SKM-1 treated with dmso at 0.1 percent for 144 hours (cell line): Measurements from ENCODE around the gene SYT15.
"Not testable (repeated sequence)": the region's sequence is repeated elsewhere in the genome, so short reads cannot be mapped to it uniquely, and the experiment has no call there.

Source experiments
- DNase-seq: peaks from one replicate; lab custom pipeline; 2025; ENCODE audit not compliant: unreplicated experiment; lab: John Stamatoyannopoulos, UW

Gene SYT15

DNA sequence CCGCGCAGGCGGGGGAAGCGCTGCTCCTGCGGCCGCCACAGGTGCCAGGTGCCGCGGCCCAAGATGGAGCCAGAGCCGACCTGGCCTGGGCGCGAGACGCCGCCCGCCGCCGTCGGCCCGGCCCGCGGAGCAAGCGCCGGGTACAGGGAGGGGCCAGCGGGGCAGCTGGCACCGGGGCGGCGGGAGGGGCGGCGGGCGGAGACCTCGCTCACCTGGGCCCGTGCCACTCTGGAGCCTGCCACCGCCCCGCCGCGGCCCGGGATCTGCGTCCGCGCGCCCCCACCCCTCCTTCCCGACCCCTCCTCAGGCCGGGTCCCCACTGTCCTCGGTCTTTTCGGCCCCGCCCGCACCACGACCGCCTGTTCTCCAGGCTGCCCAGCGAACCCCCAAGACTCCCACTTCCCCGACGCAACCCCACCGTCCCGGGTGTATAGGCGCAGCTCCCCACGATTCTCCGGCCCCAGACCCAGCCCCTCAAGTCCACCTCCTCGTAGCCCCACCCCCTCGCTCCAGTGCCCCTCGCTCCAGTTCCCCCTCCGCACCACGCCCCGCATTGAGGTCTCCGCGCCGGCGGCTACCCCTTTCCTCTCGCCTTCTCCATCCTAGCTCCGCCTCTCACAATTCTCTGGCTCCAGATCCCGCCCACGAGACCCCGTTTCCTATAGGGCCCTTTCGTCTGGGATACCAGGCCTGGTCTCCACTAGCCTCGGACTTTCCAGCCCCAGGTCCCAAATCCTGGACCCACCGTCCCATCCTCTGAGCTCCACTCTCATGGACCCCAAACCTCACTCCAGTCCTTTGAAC, 22.2 kb upstream of the SYT15 start, which contains the start of gene GPRIN2:
GPRIN2 (minus strand) TSS at position 144 of the 804 bp plus-strand sequence. CDS start 5,922 bp downstream, outside the sequence.
- no peak for DNase-seq

DNA sequence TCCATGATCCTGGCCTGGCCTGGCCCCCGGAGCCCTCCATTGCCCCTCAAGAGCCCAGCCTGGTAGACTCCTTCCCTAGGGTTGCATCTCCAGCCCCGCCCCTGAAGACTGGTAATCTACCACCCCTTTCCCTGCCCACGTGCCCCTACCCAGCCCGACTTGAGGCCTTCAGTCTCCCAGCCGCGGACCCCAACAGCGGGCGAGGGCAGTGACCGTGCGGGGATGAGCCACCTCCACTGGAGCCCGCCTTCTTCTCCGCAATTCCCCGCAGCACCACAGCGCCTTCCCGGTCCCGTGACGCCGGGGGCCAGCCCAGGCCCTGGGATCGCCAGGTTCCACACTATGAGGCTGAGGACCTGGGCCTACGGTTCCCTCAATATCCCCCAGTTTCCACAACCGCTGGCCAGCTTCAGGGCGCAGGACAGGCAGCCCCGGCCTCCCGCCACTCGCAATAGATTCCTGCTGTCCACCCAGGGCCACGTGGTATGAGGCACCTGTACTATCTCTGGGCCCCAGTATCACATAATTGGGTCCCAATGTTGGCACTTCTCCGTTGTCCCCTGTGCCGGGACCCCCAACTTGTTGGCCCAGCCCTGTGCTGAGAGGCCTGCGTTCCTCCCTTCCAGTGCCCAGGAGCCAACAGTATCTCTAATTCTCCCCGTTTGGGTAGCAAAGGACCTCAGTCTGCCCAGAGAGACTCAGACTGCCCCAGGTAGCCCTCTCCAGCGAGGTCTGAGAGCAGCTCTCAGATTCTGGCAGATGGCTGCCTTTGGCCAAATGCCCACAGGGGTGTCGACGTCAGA, 21.4 kb upstream of the SYT15 start:
- DNase-seq: no peak

DNA sequence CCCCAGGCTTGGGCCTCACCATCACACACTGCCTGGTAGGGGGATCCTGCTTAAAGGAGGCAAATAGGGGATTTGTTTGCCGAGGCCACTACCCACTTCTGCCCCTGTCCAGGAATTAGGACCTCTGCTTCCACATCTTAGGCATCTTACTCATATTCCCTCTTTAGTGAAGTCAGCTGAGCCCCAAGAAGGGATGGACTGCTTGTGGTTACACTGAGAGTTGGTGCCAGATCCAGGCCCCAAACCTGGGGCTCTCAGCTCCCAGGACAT, 20.9 kb upstream of the SYT15 start:
- DNase-seq: no peak

DNA sequence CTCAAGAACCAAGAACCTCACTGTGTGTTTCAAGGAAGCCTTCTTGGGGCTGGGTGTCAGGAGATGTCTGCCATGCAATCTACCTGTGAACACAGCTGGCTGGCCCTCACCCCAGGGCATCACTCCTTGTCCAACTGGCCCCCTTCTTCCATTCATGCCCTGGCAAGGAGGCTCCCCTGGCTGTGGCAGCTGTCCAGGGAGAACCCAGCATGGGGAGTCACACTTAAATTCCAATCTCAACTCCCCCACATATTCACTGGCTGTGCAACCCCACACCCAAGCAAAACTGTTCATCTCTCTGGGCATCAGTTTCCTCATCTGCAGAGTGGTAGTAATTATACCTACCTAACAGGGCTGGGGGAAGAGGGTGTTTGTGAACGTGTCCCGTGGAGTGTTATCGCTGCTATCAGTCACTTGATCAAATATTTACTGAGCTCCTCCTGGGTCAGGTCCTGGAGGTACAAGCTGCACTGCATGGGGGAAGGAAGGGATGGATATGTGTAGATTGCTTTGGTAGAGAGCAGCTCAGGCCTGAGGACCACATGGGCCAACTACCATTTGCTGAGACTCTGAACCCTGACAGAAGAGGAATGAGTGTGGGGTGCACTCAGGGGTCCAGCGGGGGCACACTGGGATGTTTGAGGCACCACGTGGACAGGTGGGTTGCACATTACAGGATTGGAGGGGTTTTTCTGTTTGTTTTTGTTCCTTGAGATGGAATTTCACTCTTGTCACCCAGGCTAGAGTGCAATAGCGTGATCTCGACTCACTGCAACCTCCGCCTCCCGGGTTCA, 20.3 kb upstream of the SYT15 start:
- no peak for DNase-seq

DNA sequence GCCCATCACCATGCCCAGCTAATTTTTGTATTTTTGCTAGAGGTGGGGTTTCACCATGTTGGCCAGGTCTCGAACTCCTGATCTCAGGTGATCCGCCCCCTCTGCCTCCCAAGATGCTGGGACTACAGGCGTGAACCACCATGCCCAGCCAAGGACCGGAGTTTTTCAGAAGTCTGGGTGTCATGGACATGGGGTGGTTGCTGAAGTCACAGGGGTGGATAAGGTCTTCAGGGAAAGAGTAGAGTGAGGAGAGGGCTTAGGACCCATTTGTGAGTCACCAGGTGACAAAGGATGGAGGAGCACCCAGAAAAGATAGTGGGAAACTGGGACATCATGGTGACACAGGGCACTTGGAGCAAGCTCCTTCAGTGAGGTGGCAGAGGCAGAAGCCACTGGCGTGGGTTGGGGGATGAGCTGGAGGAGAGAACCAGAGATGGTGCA, 19.7 kb upstream of the SYT15 start:
- DNase-seq: no peak

DNA sequence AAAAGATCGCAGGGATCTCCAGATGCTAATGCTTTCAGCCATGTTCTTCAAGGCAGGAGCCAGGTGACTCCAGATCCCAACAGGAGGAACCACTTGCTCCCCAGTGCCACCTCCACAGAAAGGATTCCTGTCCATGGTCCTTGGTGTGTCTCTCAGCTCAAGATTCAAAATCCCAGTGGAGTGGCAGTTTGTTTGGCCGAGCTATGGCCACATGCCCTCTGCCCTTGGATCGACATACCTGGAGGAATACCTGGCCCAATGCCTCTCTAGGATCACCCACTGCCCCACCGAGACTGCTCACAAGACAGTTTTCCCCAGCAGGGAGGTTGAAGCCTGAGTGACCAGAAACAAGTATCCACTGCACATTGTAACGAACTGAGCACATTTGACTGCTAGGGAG, 18.5 kb upstream of the SYT15 start:
- no peak for DNase-seq

DNA sequence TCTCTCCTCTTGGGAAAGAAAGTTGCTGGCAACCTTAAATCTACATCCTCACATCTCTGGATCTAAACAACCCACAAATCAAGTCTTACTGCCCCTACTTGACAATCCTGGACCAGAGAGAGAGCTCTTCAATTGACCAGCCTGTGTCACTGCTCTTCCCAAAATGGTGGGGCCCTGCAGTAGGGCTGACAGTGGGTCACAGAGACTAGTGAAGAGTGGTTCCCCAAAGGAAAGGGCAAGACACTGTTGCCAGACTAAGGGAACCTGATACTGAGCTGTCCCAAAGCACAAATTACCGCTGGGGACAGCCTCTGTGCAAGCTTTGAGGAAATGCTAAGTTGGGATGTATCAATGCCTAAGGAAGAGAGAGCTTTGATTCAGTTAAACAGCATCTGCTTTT, 18.0 kb upstream of the SYT15 start:
- DNase-seq: no peak

DNA sequence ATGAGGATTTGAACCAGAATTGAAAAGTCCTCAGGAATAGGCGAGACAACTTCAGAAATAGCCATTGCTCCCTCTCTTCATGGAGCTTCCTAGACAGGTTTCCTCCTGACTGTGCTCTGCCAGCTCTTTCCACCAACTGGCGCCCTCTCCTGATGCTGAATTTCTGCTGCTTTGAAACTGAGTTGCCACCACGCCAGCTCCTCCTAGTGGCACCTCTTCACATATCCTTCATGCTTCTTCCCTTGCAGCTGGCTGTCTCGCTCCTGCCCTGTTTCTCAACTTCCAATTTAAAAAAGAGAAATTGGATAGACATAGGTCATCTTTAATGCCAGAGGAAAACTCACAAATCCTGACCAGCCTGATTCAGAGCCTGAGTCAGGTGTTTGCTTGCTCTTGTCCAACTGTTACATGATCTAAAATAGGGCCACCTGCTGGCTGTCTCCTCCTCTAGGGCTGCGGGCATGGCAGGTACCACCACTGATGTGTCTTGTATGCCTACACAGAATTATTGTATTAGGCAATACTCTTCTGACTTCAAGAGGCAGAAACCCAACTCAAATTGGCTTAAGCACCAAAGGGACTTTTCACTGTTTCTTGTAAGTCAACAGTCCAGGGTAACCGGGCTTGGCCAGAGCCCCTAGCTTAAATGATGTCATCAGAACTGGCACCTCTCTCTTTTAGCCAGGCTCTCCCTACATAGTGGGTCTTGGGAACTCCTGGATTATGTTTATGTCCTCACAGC, 13.2 kb upstream of the SYT15 start:
- peak; percentile 81 for DNase-seq

DNA sequence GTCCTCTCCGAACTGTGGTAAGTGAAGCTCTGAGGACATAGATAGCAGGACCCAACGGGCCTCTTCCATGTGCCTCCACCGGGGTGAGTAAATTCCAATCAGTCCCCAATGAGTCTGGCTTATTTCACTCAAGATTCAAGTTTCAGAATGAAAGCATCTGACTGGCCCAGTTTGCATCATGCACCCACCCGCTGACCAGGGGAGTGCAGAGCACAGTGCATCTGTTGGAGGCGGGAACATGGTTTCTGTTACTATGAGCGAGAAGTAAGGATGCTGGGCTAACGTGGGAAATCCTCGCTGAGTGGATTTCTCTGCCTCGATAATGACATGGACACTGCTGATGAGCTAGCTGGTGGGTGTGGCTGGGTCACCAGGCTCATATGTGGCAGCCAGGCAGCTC, 11.8 kb upstream of the SYT15 start:
- DNase-seq: not testable (repeated sequence)

DNA sequence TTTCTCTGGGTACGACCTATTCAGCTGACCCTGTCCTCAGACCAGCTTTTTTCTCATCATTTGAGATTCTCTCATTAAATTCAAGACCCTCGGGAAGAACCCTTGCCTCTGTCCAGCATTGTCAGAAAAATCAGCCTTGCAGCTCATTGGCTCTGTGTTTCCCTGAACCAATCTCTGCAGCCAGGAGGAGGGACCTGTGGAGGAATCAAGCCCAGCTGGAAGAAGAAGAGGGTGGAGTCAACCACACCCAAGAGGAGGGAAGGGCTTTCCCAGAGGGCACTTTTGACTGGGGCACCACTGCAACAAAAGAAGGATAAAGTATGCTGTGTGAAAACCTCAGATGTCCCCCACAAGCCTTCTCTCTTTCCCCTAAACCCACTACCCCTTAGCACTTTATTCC, 8.3 kb upstream of the SYT15 start:
- DNase-seq: not testable (repeated sequence)

DNA sequence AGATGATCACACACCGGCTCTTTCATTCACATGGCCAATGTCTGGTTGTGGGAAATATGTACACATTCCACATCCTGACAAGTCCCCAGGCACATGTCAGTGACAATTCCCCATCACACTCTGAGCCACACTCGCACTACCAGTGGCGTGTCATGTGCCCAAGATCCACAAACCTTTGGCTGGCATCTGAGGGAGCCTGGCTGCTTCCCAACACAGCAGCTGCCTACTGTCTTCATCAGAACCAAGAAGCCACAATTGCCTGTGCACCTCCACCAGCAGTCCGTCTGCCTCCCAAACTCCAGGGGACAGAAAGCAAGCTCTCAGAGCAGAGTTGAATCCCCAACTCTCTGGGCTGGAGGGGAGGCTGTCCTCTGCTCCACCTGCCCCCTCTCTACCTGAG, 6.2 kb upstream of the SYT15 start:
- DNase-seq: not testable (repeated sequence)

DNA sequence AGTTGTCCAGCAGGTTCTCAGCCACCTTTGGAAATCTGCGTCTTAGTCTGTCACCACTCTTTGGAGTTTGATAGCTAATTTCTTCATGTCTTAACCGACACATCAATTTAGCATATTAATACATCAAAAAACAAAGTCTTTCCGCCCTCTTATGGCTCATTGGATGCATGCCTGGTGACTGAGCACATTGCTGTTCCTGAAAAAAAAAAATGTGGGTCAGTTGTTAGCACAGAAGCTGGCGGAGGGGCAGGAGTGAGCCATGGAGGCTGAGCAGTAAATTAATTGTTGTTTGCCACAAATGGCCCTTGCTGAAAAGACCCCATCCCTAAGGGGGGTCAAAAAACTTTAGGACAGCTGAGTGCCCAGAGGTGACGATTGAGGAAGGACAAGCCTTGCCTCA, 5.6 kb upstream of the SYT15 start:
- DNase-seq: not testable (repeated sequence)

DNA sequence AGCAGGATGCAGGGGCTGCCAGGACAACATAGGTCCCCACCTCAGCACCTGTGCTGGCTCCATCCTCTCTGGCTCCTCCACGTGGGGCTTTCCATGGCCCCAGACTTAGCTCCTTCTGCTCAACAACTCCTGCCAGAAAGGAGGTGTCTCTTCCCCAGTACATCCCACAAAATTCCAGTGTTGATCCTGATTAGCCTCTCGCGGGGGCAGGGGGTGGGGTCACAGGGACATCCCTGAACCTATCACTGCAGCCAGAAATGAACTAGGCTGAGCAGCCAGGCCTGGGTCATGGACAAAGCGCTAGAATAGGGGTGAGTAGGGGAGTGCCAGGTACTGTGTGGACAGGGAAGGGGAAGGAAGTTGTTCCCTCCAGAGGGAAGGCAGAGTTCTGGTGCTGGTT, 5.0 kb upstream of the SYT15 start:
- DNase-seq: not testable (repeated sequence)

DNA sequence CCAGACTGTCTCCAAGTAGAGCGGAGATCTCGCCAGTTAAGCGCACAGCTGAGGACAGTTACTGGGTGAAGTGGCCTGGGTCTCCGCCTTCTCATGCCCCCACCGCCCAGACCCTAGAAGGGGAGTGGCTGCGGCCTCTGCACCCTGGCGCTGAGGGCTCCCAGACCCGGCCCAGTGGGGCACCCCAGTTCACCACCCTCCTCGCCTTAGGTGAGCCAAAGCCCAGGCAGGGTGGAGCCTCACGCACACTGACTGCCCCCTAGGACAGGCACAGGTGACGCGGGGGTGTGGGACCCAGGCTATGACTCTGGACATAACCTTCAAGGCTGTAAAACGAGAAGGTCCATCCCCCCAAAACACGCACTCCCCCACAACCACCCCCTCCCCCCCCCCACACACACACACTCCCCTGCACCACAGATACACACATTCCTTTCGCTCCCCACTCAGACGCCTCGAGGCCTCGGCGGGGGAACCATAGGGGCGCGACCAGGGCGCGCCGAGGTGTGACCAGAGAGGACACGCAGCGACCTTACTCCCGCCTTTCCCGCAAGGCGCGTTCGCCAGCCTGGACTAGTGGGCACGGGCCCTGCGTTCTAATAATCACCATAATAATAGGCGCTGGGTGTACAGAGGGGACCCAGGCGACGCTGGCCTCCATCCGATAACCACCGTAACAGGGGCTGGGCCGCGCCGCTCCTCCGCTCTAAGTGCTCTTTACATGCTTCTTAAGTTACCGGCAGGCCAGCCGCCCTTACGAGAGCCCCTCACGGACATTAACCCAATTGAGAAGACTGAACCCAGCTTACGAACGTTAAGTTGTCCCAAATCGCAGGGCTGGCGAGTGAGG, 1.1 kb upstream of the SYT15 start:
- not testable (repeated sequence) for DNase-seq

DNA sequence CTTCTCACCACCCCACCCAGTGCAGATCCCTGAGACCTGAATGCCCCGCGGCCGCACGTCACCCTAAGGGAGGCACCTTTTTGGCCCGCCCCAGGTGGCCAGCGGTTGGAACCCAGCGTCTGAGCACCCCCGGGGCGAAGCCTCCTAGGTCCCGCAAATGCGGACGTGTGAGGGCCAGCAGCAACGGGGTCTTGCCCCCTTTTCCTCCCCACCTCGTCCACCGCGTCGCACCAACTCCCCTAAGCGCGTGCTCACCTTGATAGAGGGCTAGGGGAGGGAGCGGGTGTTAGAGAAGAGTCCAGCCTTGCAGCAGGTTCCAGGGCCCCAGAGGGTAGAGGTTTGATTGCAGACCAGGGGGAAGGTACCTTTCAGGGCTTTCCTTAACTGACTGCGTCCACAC, 450 bp downstream of the SYT15 start:
- DNase-seq: not testable (repeated sequence)

DNA sequence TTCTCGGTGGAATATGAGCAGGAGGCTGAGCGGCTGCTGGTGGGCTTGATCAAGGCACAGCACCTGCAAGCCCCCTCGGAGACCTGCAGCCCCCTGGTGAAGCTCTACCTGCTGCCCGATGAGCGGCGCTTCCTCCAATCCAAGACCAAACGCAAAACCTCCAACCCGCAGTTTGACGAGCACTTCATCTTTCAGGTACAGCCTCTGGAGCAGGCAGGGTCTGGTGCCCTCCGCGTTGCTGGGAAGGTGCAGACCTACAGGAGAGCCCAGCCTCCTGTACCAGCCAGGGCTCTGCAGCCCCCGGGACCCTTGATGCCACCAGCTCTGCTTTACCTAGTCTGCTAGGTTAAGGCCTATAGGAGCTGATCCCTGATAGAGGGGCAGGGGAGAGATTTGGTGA, 3.1 kb downstream of the SYT15 start:
- not testable (repeated sequence) for DNase-seq

DNA sequence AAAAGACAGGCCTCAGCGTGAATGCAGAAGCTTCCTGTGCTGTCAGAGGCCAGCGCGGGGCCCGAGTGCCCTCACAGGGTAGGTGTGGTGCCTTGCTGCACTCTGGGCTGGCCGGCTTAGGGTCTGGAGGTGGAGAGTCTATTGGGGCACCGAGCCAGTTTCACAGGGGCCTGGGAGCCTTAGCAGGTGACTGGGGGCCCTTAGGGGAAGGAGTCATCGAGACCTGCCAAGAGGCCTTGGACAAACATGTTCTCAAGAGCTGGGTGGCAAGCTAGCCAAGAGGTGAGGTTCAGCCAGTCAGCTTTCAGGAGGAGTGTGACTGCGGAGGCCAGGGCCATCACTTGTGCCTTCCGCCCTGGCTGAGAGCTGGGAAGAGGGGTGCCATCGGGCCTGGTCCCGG, 3.6 kb downstream of the SYT15 start:
- not testable (repeated sequence) for DNase-seq

DNA sequence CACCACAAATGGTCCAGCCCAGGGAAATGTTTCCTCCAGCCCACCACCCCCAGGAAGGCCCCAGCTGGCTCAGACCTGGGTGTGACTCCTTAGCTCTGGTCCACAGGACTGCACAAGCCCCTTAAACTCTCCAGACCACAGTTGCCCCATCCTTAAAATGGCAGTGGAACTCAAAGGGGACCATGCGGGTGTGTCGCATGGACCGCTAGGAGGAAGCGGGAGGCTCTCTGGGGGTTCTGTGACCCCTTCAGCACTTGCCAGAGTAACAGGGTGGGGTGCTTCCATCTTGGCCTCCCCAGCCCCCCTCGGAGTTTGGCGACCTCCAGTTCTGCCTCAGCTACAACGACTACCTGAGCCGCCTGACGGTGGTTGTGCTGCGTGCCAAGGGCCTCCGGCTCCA, 5.3 kb downstream of the SYT15 start:
- DNase-seq: not testable (repeated sequence)

DNA sequence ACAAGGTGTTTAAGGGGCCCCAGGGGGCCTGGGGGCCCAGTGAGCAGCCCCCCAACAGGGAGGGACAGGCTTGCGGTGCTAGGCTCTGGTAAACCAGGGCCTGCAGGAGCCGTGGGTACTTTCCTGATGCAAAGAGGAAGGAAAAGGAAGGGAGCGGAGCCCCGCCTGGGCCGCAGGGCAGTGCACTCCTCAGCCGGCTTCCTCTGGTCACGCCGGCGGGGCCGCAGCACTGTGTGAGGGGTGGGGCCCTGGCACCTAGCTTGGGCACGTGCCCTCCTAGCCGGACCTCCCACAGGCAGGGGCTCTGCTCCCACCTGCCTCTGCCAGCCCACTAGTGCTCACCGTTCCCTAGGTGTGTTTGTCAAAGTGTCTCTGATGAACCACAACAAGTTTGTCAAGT, 6.3 kb downstream of the SYT15 start:
- not testable (repeated sequence) for DNase-seq

DNA sequence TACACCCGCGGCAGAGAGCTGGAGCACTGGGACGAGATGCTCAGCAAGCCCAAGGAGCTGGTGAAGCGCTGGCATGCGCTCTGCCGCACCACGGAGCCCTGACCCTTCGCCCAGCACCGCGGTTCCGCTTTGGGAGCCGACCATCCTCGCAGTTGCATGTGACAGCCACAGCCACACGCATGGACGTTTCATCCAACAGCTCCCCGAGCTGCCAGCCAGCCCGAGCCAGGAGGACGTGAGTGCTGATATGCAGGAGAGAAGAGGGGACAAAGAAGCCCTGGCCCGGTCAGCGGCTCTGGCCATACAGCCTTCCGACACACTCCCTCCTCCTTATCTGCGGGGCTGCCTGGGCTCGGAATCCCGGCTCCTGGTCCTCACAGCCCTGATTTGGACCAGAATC, 8.6 kb downstream of the SYT15 start:
- DNase-seq: not testable (repeated sequence)
